ENCODE results near the gene CCNT2. TPM values are rescaled to one million over a fixed set of nuclear protein-coding genes. Genes with fewer than 3 reads are reported as not detected.

CCNT2 gene
- total and polyA plus RNA-seq, 2 experiments from 2014 or later: 15.5 to 15.7 TPM

- H3K4me2 ChIP-seq (ENCODE audit: unreplicated experiment): no peak overlapping the region
- H3K9me2 ChIP-seq (ENCODE audit: insufficient read depth): no peaks in the 10 kb centered on the region
- peaks cover 11% of the 10 kb centered on the region for H3K27me3 ChIP-seq (replicated peaks; ENCODE audit: insufficient read depth)
- in situ Hi-C loops (cut with MboI): no loop called here
- no peaks in the 10 kb centered on the region for H3K79me2 ChIP-seq (ENCODE audit: insufficient read depth)
- H3F3A ChIP-seq (ENCODE audit: insufficient read depth): no peaks in the 10 kb centered on the region
- no peaks in the 10 kb centered on the region for H3K36me3 ChIP-seq (ENCODE audit: low read depth)
- H2AFZ ChIP-seq: no peak overlapping the region
- no peak overlapping the region for H3K4me3 ChIP-seq
- H3K4me1 ChIP-seq (ENCODE audit: insufficient read depth): no peaks in the 10 kb centered on the region
- H3K27ac ChIP-seq: no peak overlapping the region
- H4K20me1 ChIP-seq (ENCODE audit: insufficient read depth): no peaks in the 10 kb centered on the region
- no peak for TF ChIP-seq EZH2phosphoT487 (IDR thresholded peaks at IDR 0.05; ENCODE audit: insufficient read depth, low read depth)
- 54 to 56% methylated on average over 2 of the region's 2 CpGs for WGBS, 2 experiments (ENCODE audit: low coverage in 1 of 2, low lambda C conversion rate in 2 of 2, missing lambda C conversion rate in 2 of 2)
- no peak overlapping the region for H3K9ac ChIP-seq
- H3K9me3 ChIP-seq (ENCODE audit: low read depth): no peaks in the 10 kb centered on the region
- peak; percentile 9 for DNase-seq
Measured at GRCh38 chr2:134999521-134999920, 80.9 kb downstream of the CCNT2 start.

- 60 to 65% methylated on average over 4 of the region's 4 CpGs for WGBS, 2 experiments (ENCODE audit: low coverage in 1 of 2, low lambda C conversion rate in 2 of 2, missing lambda C conversion rate in 2 of 2)
- Histone ChIP-seq H3K4me2 (ENCODE audit: unreplicated experiment) (no peak overlapping the region), H3K4me1 (ENCODE audit: insufficient read depth) (no peaks in the 10 kb centered on the region), H4K20me1 (ENCODE audit: insufficient read depth) (no peaks in the 10 kb centered on the region), H3K27ac (no peak overlapping the region), H3F3A (ENCODE audit: insufficient read depth) (no peaks in the 10 kb centered on the region), H3K79me2 (ENCODE audit: insufficient read depth) (no peaks in the 10 kb centered on the region), H3K36me3 (ENCODE audit: low read depth) (no peaks in the 10 kb centered on the region), H3K27me3 (replicated peaks; ENCODE audit: insufficient read depth) (peaks cover 27% of the 10 kb centered on the region), H3K9ac (no peak overlapping the region), H3K4me3 (no peak overlapping the region), H3K9me2 (ENCODE audit: insufficient read depth) (no peaks in the 10 kb centered on the region), H2AFZ (no peak overlapping the region), H3K9me3 (ENCODE audit: low read depth) (no peaks in the 10 kb centered on the region)
- DNase-seq: no peak
- in situ Hi-C loops (cut with MboI): no loop called here
- TF ChIP-seq EZH2phosphoT487 (IDR thresholded peaks at IDR 0.05; ENCODE audit: insufficient read depth, low read depth) (no peak), EZH2 (IDR thresholded peaks at IDR 0.05; ENCODE audit: insufficient read depth, poor library complexity, severe bottlenecking) (no peak)
Measured at GRCh38 chr2:135002836-135003235, 84.2 kb downstream of the CCNT2 start.

- no peaks in the 10 kb centered on the region for H4K20me1 ChIP-seq (ENCODE audit: insufficient read depth)
- H3K27me3 ChIP-seq (replicated peaks; ENCODE audit: insufficient read depth): peaks cover 27% of the 10 kb centered on the region
- no peak overlapping the region for H3K9ac ChIP-seq
- H3K4me3 ChIP-seq: no peak overlapping the region
- no peak overlapping the region for H3K27ac ChIP-seq
- no peak for TF ChIP-seq EZH2phosphoT487 (IDR thresholded peaks at IDR 0.05; ENCODE audit: insufficient read depth, low read depth)
- no peaks in the 10 kb centered on the region for H3K9me2 ChIP-seq (ENCODE audit: insufficient read depth)
- H3K9me3 ChIP-seq (ENCODE audit: low read depth): no peaks in the 10 kb centered on the region
- H3K4me2 ChIP-seq (ENCODE audit: unreplicated experiment): peak overlapping the region; percentile 13
- no peaks in the 10 kb centered on the region for H3F3A ChIP-seq (ENCODE audit: insufficient read depth)
- no peaks in the 10 kb centered on the region for H3K79me2 ChIP-seq (ENCODE audit: insufficient read depth)
- no peaks in the 10 kb centered on the region for H3K4me1 ChIP-seq (ENCODE audit: insufficient read depth)
- no peaks in the 10 kb centered on the region for H3K36me3 ChIP-seq (ENCODE audit: low read depth)
- in situ Hi-C loops (cut with MboI): no loop called here
- 3 to 4% methylated on average over 17 of the region's 17 CpGs for WGBS, 2 experiments (ENCODE audit: low coverage in 1 of 2, low lambda C conversion rate in 2 of 2, missing lambda C conversion rate in 2 of 2)
- H2AFZ ChIP-seq: peak overlapping the region; percentile 43; the same call in 1 of the 2 replicates
- DNase-seq: peak; percentile 88
Measured at GRCh38 chr2:135004005-135004746, 85.6 kb downstream of the CCNT2 start.

- H3K9me2 ChIP-seq (ENCODE audit: insufficient read depth): no peaks in the 10 kb centered on the region
- H3K4me1 ChIP-seq (ENCODE audit: insufficient read depth): no peaks in the 10 kb centered on the region
- H3K4me2 ChIP-seq (ENCODE audit: unreplicated experiment): no peak overlapping the region
- peaks cover 23% of the 10 kb centered on the region for H3K27me3 ChIP-seq (replicated peaks; ENCODE audit: insufficient read depth)
- DNase-seq: peak; percentile 3
- 44 to 53% methylated on average over 3 of the region's 3 CpGs for WGBS, 2 experiments (ENCODE audit: low coverage in 1 of 2, low lambda C conversion rate in 2 of 2, missing lambda C conversion rate in 2 of 2)
- in situ Hi-C loops (cut with MboI): no loop called here
- no peaks in the 10 kb centered on the region for H3K9me3 ChIP-seq (ENCODE audit: low read depth)
- no peaks in the 10 kb centered on the region for H3F3A ChIP-seq (ENCODE audit: insufficient read depth)
- TF ChIP-seq EZH2phosphoT487 (IDR thresholded peaks at IDR 0.05; ENCODE audit: insufficient read depth, low read depth) (no peak), EZH2 (IDR thresholded peaks at IDR 0.05; ENCODE audit: insufficient read depth, poor library complexity, severe bottlenecking) (no peak)
- H3K79me2 ChIP-seq (ENCODE audit: insufficient read depth): no peaks in the 10 kb centered on the region
- H2AFZ ChIP-seq: no peak overlapping the region
- no peak overlapping the region for H3K4me3 ChIP-seq
- H3K9ac ChIP-seq: no peak overlapping the region
- H3K27ac ChIP-seq: no peak overlapping the region
- no peaks in the 10 kb centered on the region for H3K36me3 ChIP-seq (ENCODE audit: low read depth)
- no peaks in the 10 kb centered on the region for H4K20me1 ChIP-seq (ENCODE audit: insufficient read depth)
Measured at GRCh38 chr2:135005753-135006152, 87.1 kb downstream of the CCNT2 start.

Other genes with a start within 250 kb of the CCNT2 start
- gene TMEM163, start 199.8 kb upstream of the CCNT2 start, total RNA-seq (2014; rRNA removed; shearing (Covaris generic)): not detected in 2 replicates
- gene TMEM163, start 199.8 kb upstream of the CCNT2 start, polyA plus RNA-seq (2016; fragmentation: Nextera tagmentation; extraction: Ambion mirVana): not detected in 2 replicates
- not detected in 2 replicates for gene ACMSD, start 80.2 kb upstream of the CCNT2 start, total RNA-seq (2014; rRNA removed; shearing (Covaris generic))
- not detected in 2 replicates for gene ACMSD, start 80.2 kb upstream of the CCNT2 start, polyA plus RNA-seq (2016; fragmentation: Nextera tagmentation; extraction: Ambion mirVana)
- gene MAP3K19, start 128.6 kb downstream of the CCNT2 start, total RNA-seq (2014; rRNA removed; shearing (Covaris generic)): not detected in 2 replicates
- gene MAP3K19, start 128.6 kb downstream of the CCNT2 start, polyA plus RNA-seq (2016; fragmentation: Nextera tagmentation; extraction: Ambion mirVana): not detected in 2 replicates
- gene RAB3GAP1, start 133.5 kb downstream of the CCNT2 start, total RNA-seq (2014; rRNA removed; shearing (Covaris generic)): 72.1 and 77.8 TPM in 2 replicates
- 33.6 and 35.5 TPM in 2 replicates for gene RAB3GAP1, start 133.5 kb downstream of the CCNT2 start, polyA plus RNA-seq (2016; fragmentation: Nextera tagmentation; extraction: Ambion mirVana)